Hematopoietic multipotent progenitor cell treated with erythropoietin and hydrocortisone succinate and interleukin-3 and kit ligand, for 4 days (in vitro differentiated cells): Measurements from ENCODE around the gene WWTR1.

ENCODE experiments used
- DNase-seq: peaks from one replicate; pipeline ENCODE4 v3.0.0-alpha.2; 2015

WWTR1 gene

GRCh38 chr3:149494022-149494758 lies 163.6 kb downstream of the WWTR1 start:
- DNase-seq = peak; percentile 81

GRCh38 chr3:149493315-149494021 lies 164.4 kb downstream of the WWTR1 start:
- DNase-seq = no peak

- no peak for DNase-seq
Measured at GRCh38 chr3:149490260-149490971, 167.4 kb downstream of the WWTR1 start.

GRCh38 chr3:149489060-149489690 lies 168.7 kb downstream of the WWTR1 start:
- DNase-seq = peak; percentile 55

- DNase-seq = peak; percentile 61
Measured at GRCh38 chr3:149487598-149488197, 170.1 kb downstream of the WWTR1 start.

- DNase-seq = no peak
Measured at GRCh38 chr3:149486726-149487125, 171.1 kb downstream of the WWTR1 start.

- no peak for DNase-seq
Measured at GRCh38 chr3:149481491-149481890, 176.3 kb downstream of the WWTR1 start.

- no peak for DNase-seq
Measured at GRCh38 chr3:149481056-149481455, 176.8 kb downstream of the WWTR1 start.

- peak; percentile 89 for DNase-seq
Measured at GRCh38 chr3:149480326-149481017, 177.4 kb downstream of the WWTR1 start.

- DNase-seq = peak; percentile 31
Measured at GRCh38 chr3:149479621-149480325, 178.1 kb downstream of the WWTR1 start.

GRCh38 chr3:149476225-149476624 lies 181.6 kb downstream of the WWTR1 start:
- DNase-seq = no peak

- no peak for DNase-seq
Measured at GRCh38 chr3:149475451-149476060, 182.3 kb downstream of the WWTR1 start.

- DNase-seq = no peak
Measured at GRCh38 chr3:149474250-149474817, 183.5 kb downstream of the WWTR1 start, which contains the start of gene TM4SF4. TSS of gene TM4SF4 (plus strand) at chr3:149474697. CDS start at chr3:149474878, 181 bp downstream.

GRCh38 chr3:149473357-149474249 lies 184.2 kb downstream of the WWTR1 start:
- DNase-seq = no peak

- DNase-seq = no peak
Measured at GRCh38 chr3:149472030-149472797, 185.6 kb downstream of the WWTR1 start.

- no peak for DNase-seq
Measured at GRCh38 chr3:149470381-149470780, 187.4 kb downstream of the WWTR1 start.

- no peak for DNase-seq
Measured at GRCh38 chr3:149468504-149469212, 189.2 kb downstream of the WWTR1 start.
